Measurements from ENCODE around the gene SFMBT2. TPM values are rescaled to one million over a fixed set of nuclear protein-coding genes. Genes with fewer than 3 reads are reported as not detected.

Gene SFMBT2
- total RNA-seq, 1 experiment from 2014 or later, result 1.3 TPM

- no peaks in the 10 kb centered on the region for H3K36me3 ChIP-seq (ENCODE audit: control insufficient read depth, insufficient read depth, low read length)
- CTCF ChIA-PET, result no interaction called here
- intact Hi-C loops (cut with micrococcal nuclease; ENCODE audit: unreplicated experiment), result no loop called here
- no peak overlapping the region for H3K27ac ChIP-seq (ENCODE audit: low read length)
- in situ Hi-C loops (cut with HindIII; ENCODE audit: low pct_unique_long_range_greater_than_20kb, low sequenced_read_pairs), result no loop called here
- H3K4me3 ChIP-seq (ENCODE audit: low read depth in 2 of 2, low read length in 2 of 2), result no peak overlapping the region
- H3K27me3 ChIP-seq (ENCODE audit: control insufficient read depth, insufficient read depth, low read length), result no peaks in the 10 kb centered on the region; the same call in 1 of the 2 replicates
- H3K4me1 ChIP-seq (ENCODE audit: control insufficient read depth, insufficient read depth, low read length), result no peaks in the 10 kb centered on the region
- POLR2A ChIA-PET, result no interaction called here
- no peak for ATAC-seq
- no TSS peak for BruUV-seq (replicated peaks)
- DNase-seq (ENCODE audit: low read depth, low spot score), result no peak
- no peak for TF ChIP-seq TCF7L2 (IDR thresholded peaks at IDR 0.05; ENCODE audit: low read depth, low read length)
- no peaks in the 10 kb centered on the region for H3K9me3 ChIP-seq (ENCODE audit: control insufficient read depth, insufficient read depth, low read depth, low read length)
These were observed 24.8 kb upstream of the SFMBT2 start for GRCh38 chr10:7435674-7436073.

- ChIA-PET POLR2A (no interaction called here), CTCF (no interaction called here)
- no peaks in the 10 kb centered on the region for H3K9me3 ChIP-seq (ENCODE audit: control insufficient read depth, insufficient read depth, low read depth, low read length)
- in situ Hi-C loops (cut with HindIII; ENCODE audit: low pct_unique_long_range_greater_than_20kb, low sequenced_read_pairs), result no loop called here
- ATAC-seq, result no peak
- H3K27me3 ChIP-seq (ENCODE audit: control insufficient read depth, insufficient read depth, low read length), result no peaks in the 10 kb centered on the region; the same call in 1 of the 2 replicates
- DNase-seq (ENCODE audit: low read depth, low spot score), result no peak
- H3K36me3 ChIP-seq (ENCODE audit: control insufficient read depth, insufficient read depth, low read length), result no peaks in the 10 kb centered on the region
- H3K4me1 ChIP-seq (ENCODE audit: control insufficient read depth, insufficient read depth, low read length), result no peaks in the 10 kb centered on the region
- no peak overlapping the region for H3K4me3 ChIP-seq (ENCODE audit: low read depth in 2 of 2, low read length in 2 of 2)
- intact Hi-C loops (cut with micrococcal nuclease; ENCODE audit: unreplicated experiment), result no loop called here
- H3K27ac ChIP-seq (ENCODE audit: low read length), result no peak overlapping the region
- BruUV-seq (replicated peaks), result no TSS peak
- TF ChIP-seq CTCF (IDR thresholded peaks at IDR 0.05), result no peak
- TF ChIP-seq REST (IDR thresholded peaks at IDR 0.05; ENCODE audit: insufficient read depth in 1 of 2, low read depth in 2 of 2, low read length in 1 of 2), result no peak
These were observed 23.5 kb upstream of the SFMBT2 start for GRCh38 chr10:7434378-7434777.

- Histone ChIP-seq H3K4me1 (ENCODE audit: control insufficient read depth, insufficient read depth, low read length) (no peaks in the 10 kb centered on the region), H3K27me3 (ENCODE audit: control insufficient read depth, insufficient read depth, low read length) (no peaks in the 10 kb centered on the region; the same call in 1 of the 2 replicates), H3K9me3 (ENCODE audit: control insufficient read depth, insufficient read depth, low read depth, low read length) (no peaks in the 10 kb centered on the region), H3K4me3 (ENCODE audit: low read depth in 2 of 2, low read length in 2 of 2) (no peak overlapping the region), H3K27ac (ENCODE audit: low read length) (no peak overlapping the region), H3K36me3 (ENCODE audit: control insufficient read depth, insufficient read depth, low read length) (no peaks in the 10 kb centered on the region)
- CTCF ChIA-PET, result no interaction called here
- no peak for ATAC-seq
- no TSS peak for BruUV-seq (replicated peaks)
- intact Hi-C loops (cut with micrococcal nuclease; ENCODE audit: unreplicated experiment), result no loop called here
- TF ChIP-seq CTCF (IDR thresholded peaks at IDR 0.05) (no peak), SIN3A (IDR thresholded peaks at IDR 0.05; ENCODE audit: borderline replicate concordance, insufficient read depth, low read depth, low read length) (no peak), TCF7L2 (IDR thresholded peaks at IDR 0.05; ENCODE audit: low read depth, low read length) (no peak), REST (IDR thresholded peaks at IDR 0.05; ENCODE audit: insufficient read depth in 1 of 2, low read depth in 2 of 2, low read length in 1 of 2) (no peak), POLR2AphosphoS5 (IDR thresholded peaks at IDR 0.05; ENCODE audit: low read depth, low read length) (no peak)
- in situ Hi-C loops (cut with HindIII; ENCODE audit: low pct_unique_long_range_greater_than_20kb, low sequenced_read_pairs), result no loop called here
- no peak for DNase-seq (ENCODE audit: low read depth, low spot score)
- POLR2A ChIA-PET, result no interaction called here
These were observed 23.0 kb upstream of the SFMBT2 start for GRCh38 chr10:7433861-7434260.

All from Panc1 (cell line).